HG03280 (cell line): Measurements from ENCODE around the gene PIGS.
A peak's percentile ranks its signal among the peaks of the same experiment; 100 is the strongest.

Source experiments
- ATAC-seq: cut with Tn5 transposase; IDR thresholded peaks from one replicate; pipeline ENCODE4 v1.9.1; 2021; ENCODE audit warnings: mild to moderate bottlenecking, moderate library complexity; ENCODE audit not compliant: unreplicated experiment

PIGS gene

DNA sequence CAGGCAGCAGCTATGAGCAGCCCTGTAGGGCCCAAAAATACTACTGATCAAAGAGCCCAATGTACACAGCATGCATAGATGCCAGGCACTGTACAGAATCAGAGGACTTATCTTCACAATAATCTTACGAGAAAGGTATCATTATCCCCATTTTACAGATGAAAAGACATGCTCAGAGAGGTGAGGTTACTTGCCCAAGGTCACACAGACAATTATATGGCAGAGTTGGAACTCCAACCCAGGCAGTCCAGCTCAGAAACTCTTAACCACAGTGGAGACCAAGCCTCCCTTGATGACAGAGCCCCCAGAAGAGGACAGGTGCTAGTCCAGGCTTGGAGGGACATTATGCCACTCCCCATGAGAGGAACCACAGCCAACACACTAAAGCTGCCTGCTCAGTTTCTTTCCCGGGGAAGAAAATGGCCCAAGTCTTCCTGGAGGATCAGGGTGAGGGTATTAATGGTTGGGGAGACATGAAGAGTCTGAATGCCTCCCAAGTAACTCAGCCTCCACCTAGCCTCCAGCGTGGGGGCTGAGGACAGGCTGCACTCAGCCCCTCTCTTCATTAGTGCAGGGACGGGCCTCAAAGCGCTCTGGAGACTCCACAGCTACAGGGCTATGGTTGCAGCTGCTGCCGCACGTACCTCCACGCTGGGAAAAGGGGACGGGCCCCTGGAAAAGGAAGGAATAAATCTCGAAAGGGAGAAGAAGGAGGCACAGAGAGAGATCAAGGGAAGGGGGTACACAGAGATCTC, 19.7 kb downstream of the PIGS start:
- ATAC-seq: no peak

- ATAC-seq: no peak
These were observed 20.5 kb downstream of the PIGS start for GRCh38 chr17:28550858-28551257.

DNA sequence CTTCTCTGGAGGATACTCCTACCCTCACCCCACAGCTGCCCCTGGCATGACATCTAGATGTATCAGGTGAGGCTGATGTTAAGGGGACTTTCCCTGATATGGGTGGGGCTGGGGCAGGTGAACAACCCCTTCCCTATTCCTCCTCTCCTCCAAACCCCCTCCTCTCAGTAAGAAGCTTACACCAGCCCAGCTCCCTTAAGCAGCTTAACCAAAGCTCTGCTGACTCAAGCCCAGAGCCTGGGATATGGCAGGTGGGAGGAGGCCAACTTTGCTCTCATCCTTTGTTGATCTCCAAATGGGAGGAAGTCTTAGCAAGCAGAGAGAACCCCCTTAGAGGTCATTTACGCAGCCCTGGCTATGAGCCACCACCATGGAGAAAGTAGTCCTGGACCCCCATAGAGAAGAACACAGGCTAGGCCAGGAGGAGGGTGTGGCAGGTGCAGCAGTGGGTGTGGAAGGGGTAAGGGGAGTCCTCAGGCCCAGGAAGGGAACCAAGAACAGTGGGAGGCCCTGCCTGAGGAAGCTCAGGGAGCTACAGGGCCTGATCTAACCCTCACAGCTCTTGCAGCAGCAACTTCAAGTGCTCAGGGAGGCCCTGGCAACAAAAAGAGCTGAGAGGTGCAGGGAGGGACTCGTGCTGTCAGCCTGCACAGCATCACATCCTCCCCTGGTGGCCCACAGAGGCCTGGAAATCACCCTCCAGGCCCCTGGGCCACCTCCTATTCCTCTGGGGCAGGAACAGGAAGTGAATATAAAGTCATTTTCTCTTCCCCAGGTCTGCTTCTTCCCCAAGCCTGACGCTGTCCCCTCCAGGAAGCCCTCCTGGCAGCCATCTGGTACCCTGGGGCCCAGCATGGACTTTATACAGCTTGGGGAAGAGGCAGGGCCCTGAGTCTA, 21.8 kb downstream of the PIGS start:
- ATAC-seq: no peak

DNA sequence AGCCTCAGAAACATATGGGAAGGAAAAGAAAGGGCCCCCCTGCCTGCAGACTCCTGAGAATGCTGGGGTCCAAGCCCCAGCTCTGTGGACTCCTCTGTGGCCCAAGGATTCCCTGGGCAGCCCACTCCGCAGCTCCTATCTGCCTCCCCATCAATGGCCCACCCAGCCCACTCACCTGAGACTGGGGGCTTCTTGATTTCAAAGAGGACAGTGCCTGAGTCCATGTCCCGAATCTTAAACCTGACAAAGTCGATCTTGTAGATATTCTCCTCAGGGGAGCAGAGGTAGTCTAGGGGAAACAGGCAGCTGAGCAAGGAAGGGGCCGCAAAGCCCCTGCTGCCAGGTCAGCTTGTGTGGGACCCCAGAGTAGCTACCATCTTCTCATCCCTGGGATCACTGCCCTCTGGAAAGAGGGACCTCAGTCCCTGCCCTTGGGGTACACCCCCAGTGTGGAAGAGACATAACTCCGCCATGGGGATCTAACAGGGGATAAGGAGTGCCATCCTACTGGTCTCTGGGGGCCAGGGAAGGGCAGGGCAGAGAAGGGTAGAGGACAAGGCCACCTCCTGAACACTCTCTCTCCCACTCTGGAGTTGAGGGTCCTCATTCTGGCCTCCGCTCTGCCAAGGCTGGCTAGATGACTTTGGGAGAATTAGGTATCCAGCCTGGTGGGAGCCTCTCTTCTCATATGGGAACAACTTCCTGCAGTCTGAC, 22.8 kb downstream of the PIGS start:
- ATAC-seq: no peak

GRCh38 chr17:28547623-28548416, 23.5 kb downstream of the PIGS start:
- ATAC-seq: peak; percentile 39

DNA sequence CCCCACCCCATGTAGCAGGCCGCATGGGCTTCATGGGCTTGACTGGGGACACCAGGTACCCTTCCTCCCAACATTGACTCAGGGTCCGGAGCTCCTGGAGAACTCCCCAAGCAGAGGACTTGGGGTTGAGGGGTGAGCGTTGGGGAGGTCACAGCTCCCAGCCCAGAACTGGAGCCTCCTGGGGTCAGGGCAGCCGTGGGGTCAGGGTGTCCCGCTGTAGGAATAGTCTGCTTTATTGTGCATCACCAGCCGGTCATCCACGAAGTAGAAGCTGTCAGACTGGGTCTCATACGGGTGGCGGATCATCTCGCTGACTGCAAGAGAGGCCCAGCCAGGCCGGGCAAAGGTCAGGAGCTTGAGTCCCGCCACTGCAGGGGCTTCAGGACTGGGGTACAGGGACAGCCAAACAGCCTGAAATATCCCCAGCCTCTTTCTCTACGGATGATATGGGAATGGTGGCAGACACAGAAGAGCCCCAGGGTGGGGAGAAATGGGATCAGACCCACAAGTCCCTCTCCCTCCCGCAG, 24.2 kb downstream of the PIGS start:
- ATAC-seq: no peak

- no peak for ATAC-seq
These were observed 25.4 kb downstream of the PIGS start for GRCh38 chr17:28545787-28546415.

DNA sequence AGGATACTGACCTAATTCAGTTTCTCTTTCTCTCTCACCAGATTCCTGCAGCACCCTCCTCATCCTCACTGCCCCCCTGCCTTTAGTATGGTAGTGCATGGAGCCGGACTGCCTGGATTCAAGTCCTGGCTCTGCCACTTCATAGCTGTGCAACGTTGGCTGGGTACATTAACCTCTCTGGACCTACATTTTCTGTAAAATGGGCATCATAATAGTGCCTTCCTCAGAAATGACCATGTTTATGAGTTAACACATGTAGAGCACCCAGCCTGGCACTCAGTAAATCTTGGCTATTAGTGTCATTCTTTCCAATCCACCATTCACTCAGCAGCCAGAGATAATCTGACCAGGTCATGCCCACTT, 26.2 kb downstream of the PIGS start:
- no peak for ATAC-seq

GRCh38 chr17:28544402-28545140, 26.8 kb downstream of the PIGS start:
- no peak for ATAC-seq

- no peak for ATAC-seq
These were observed 29.9 kb downstream of the PIGS start for GRCh38 chr17:28541439-28541838.

- ATAC-seq: no peak
These were observed 31.1 kb downstream of the PIGS start for GRCh38 chr17:28540231-28540630.

DNA sequence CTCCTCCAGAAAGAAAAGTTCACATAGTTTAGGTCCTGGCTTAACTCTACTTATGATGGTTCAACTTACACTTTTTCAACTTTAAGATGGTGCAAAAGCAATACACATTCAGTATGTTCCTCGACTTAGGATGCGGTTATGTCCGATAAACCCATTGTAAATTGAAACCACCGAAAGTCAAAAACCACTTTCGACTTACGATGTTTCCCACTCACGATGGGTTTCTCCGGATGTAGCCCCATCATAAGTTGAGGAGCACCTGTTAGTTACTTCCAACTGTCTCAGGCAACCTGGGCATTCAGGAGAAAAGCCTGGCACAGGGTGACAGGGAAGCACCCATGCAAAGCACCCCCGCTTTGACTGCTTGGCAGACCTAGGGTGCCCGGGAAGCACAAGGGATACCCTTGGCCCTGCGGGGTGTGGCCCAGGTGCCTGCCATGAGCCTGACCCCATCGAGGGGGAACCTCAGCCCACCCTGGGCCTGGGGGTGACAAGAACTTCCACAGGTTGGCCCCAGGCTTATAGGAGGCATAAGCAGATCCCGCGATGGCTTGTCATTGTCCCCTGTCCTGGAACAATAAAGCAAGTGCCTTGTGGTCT, 32.9 kb downstream of the PIGS start:
- ATAC-seq: no peak

GRCh38 chr17:28537219-28537610, 34.1 kb downstream of the PIGS start:
- no peak for ATAC-seq

GRCh38 chr17:28536532-28537218, 34.6 kb downstream of the PIGS start:
- no peak for ATAC-seq

GRCh38 chr17:28534740-28535375, 36.5 kb downstream of the PIGS start:
- no peak for ATAC-seq

GRCh38 chr17:28533091-28533807, 38.1 kb downstream of the PIGS start:
- no peak for ATAC-seq
